ENCODE results near the gene CLDN3. TPM values are rescaled to one million over a fixed set of nuclear protein-coding genes. Genes with fewer than 3 reads are reported as not detected.

CLDN3 gene
- total and polyA plus RNA-seq, 10 of the 15 experiments (the other 5 are each of a cell fraction or from before 2014, with no cell fraction given): 0.05 TPM; not detected in 9

GRCh38 chr7:73738612-73739386, 31.3 kb downstream of the CLDN3 start, which contains the start of gene ABHD11 (continued):
- TF ChIP-seq REST (IDR thresholded peaks at IDR 0.05; ENCODE audit: low read depth, low read length) (no peak), CHD1 (IDR thresholded peaks at IDR 0.05; ENCODE audit: low read depth, low read length) (no peak), ZNF622 (IDR thresholded peaks at IDR 0.05) (no peak), POU2F2 (IDR thresholded peaks at IDR 0.05; ENCODE audit: borderline replicate concordance, low read depth, low read length) (peak; percentile 17; the same call in 1 of the 3 replicates), RBBP5 (conservative IDR thresholded peaks at IDR 0.05) (no peak), YBX1 (IDR thresholded peaks at IDR 0.05) (no peak), ZNF207 (IDR thresholded peaks at IDR 0.05; ENCODE audit: borderline replicate concordance) (peak; percentile 68; the same call in 1 of the 2 replicates), RB1 (IDR thresholded peaks at IDR 0.05; ENCODE audit: borderline replicate concordance) (peak; percentile 91; the same call in 1 of the 2 replicates)

Measured in GM12878 (cell line).